NCI-H446 treated with DMSO at 0.1 percent for 48 hours (cell line): ENCODE measurements around the gene CD83.

Experiments used
- DNase-seq: peaks from one replicate; lab custom pipeline; 2025; lab: John Stamatoyannopoulos, UW

CD83 gene

DNA sequence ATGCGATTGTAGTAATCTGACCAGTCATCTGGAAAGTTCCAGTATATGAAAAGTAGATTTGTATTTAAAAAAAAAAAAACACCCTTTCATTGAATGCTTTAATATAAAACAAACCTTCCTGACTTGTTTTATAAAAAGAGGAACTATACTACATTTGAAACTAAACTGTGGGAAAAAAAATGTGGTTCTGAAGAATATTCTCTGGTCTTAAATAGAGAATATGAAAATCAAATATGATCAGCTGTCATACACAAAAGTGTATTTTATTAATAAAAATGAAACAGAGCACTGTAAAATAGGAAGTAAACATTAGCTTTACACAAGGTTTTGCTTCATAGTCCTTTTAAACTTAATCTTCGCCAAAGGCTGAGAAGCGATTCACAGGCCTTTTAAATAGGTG lies 25.3 kb upstream of the CD83 start:
- no peak for DNase-seq

DNA sequence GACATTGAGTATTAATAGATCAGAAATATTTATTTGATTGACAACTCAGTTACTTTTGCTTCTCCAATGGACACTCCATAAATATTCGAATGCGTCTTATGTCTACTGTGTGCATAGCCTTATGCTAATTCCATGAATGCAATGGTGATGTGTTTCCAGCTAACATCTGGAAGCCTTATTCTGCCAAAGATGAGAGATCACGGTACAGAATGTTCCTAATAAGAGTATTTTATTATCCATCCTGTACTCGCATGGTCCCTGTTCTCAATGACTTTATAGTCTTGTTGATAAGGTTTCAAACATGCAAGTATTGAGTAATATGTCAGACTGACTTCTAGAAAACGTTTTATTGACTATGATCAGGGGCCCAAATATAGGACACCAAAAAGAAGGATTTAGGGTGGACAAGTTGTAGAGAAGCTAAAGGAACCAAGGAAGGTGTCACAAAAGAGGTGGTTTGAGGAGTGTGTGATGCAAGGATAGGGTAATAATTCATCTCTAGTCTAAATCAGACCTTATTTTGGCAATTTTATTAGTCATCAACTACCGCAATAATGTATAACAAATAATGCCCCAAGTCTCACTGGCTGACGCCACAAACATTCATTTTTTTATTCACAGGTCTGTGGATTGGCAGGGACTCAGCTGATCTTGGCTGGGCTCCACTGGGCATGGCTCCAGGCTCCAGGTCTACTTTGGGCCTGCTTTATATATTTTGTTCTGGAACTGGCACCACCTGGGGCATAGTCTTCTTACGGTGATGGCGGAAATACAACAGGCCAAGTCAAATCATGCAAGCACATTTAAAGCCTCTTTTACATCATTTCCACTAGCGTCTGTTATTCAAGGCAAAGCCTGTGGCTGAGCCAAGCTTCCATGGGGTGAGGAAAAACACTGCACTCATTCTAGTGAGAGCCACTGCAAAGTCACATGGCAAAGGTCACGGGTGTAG lies 24.5 kb upstream of the CD83 start:
- peak; percentile 41 for DNase-seq

DNA sequence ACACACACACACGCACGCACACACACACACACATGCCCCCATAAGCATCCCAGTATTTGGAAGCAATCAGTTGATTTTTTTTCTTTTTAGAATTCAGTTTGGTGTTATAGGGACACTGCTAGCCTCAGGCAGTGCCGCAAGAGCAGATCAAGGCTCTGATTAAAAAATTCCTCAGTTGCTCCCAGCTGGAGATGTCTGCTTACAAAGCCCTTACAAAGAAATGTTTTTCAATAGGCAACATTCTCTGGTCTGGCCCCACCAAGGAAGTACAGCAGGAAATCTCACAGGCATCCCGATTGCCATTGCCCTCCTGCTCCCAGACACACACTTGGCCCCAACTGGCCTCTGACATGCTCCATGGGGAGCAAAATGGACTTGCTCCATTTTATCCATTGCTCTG lies 22.9 kb upstream of the CD83 start:
- DNase-seq = no peak

DNA sequence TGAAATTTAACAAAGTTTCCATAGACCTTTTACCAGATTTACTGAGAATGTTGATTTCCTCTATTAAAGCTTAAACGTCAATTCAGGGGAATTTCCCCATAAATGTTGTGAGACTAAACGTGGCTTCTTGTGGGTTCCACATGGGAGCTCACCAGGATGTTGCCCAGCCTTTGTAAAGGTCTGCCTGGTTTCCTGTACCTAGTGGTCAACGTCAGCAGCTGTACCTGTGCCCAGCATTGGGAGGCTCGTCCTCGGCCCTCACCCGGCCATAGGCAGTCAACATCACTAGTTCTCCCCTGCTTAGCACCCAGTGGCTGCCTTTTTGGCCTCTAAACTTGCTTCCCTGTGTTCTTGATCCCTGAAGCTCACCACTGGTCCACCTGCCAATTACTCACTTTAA lies 22.1 kb upstream of the CD83 start:
- DNase-seq = no peak

DNA sequence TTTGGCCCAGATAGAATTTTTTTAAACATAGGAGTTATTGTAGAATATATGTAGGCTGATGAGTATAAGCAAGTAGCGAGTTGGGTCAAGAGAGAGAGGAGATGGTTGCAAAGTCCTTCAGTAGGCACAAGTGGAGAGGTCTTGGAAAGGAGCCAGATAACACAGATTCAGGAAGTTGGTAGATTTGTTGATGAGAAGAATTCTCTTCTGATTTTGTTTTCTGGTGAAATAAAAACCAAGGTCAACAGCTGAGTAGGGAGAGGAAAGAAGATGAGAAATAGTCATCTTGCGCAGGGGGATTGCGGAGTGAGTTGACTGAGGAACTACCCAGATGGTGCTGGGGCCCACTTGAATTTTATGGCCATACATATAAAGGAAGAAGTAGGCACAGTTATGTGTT lies 17.4 kb upstream of the CD83 start:
- no peak for DNase-seq

DNA sequence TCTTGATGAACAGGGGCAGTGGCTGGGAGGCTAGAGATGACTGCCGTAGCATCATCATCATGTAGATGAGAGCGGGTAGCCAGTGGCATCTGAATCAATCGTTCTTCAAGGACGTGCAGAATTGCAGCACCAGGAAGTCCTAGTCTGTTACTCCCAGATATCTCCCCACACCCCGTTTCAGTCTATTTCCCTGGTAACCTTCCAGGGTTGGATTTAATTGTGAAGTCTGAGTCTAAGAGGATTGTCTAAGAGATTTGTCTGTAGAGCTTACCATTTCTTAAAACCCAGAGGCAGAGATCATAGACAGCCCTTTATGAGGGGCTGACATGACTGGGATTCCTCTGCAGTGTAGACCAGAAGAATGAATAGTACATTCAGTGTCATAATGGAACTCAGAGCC lies 16.6 kb upstream of the CD83 start:
- no peak for DNase-seq

DNA sequence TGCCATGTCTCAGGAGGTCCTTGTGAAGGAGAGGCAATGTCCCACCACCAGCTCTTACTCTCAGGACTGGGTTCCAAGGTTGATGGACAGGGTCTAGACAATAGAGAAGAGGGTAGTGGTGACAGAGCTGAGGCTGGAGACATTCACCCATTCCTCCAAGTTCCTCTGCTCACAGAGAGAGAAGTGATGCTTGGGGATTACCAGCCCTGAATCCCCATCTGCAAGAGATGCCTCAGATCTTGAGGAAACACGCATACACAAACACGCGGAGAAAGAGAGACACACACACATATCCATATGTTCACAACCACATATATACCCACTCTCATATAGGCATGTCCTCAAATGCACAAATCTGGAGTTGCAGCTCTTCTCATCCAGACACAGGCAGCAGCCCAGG lies 15.2 kb upstream of the CD83 start:
- no peak for DNase-seq

DNA sequence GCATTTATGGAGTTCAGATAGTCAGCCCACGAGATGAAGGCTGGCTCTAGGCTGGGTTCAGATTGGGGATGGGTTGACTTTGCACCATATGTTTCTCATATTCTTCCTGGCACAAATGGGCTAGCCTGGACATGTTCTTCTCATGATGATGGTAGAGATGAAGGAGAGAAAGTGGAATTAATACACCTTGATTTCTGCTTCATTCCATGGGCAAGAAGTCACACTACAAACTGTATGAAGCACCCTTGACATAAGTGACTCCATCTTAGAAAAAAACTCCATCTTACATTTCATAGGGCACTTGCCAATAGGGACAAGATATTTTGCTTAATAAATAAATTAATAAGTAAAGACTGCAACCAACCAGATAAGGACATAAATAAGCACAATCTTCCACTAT lies 12.0 kb upstream of the CD83 start:
- DNase-seq = no peak

DNA sequence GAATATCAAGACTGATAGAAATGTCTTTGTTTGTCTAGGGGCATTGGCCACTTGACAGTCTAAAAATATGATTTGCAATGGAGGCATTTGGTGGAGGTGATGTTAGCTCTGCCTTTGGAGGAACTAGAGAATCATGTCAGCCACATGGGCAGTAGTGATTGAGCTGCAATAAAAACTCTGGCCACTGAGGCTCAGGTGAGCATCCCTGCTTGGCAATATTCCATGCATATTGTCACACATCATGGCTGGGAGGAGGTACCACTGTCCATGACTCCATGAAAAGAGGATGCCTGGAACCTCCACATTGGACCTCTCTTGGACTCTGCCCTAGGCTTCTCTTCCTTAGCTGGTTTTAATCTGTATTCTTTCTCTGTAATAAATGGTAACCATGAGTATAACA lies 10.6 kb upstream of the CD83 start:
- DNase-seq = no peak

DNA sequence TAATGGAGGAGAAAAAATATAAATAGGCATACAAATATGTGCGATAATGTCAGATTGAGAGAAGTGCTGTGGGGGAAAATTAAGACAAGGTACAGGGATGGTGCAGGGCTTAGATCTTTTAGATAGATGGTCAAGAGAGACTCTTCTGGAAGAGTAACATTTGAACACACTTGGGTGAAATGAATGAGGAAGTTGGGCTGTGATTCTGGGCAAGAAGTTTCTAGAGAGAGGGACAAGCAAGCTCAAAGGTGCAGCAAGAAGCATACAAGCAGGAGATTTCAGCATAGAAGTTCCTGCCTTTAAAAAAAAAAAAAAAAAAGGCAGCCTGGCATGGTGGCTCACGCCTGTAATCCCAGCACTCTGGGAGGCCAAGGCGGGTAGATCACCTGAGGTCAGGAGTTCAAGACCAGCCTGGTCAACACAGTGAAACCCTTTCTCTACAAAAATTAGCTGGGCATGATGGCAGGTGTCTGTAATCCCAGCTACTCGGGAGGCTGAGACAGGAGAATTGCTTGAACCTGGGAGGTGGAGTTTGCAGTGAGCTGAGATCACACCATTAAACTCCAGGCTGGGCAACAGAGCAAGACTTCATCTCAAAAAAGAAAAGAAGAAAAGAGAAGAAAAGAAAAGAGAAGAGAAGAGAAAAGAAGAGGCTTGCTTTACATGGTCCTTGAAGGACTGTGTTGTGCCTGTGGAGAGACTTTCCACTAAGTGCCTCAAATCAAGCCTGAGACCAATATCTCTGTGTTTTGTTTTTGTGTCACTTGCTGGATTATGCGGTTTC lies 9.7 kb upstream of the CD83 start:
- DNase-seq = no peak

DNA sequence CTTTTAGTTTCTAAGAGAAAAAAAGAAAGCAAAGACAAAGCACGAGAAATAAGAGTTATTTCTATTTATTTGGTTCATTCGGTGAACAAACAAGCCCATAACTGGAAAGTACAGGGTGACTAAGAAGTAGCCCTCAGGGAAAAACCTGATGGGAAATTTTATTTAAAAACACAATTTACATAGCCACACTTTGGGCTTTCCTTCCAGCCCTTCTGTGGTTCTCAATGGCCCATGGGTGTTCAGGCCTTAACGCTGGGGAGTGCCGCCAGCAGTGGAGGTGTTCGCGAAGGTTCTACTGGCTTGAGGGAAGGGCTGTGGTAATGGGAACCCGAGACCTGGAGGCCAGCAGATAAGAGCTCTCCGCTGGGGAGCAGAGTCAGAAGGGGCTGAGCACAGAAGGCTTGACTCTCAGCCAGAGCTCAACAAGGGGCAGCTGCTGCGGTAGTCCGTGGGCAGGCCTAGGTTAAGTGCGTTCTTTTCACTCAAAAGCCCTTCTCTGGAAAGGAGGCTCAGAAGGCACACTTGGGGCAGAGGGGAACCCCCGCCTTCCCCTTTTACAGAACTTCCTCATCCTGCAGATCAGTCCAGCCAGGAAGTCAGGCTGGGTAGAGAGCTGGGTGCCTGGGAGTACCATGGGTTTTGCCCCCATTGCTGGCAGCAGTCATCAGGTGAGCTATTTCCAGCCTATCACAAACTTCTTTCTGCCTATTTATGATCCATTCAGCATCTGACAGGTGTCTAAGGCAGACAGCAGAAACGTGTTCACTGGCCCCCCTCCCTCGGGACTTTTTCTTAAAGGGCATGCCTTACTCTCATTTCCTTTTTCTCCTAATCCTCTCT lies 8.8 kb upstream of the CD83 start:
- DNase-seq = no peak

DNA sequence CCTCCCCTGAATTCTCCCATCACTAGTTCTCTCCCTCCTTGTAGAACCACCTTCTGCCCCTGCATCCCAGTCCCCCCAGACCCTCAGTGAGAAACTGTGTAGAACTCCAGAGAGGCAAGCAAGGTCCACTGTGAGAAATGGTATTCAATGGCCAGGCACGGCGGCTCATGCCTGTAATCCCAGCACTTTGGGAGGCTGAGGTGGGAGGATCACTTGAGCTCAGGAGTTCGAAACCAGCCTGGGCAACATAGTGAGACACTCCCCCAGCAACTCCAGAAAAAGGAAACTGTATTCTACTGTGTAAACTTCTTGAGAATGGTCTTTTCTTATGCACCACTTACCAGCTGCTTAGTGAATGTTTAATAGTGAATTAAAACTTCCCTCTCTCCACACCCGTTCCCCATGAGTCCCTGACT lies 8.2 kb upstream of the CD83 start:
- no peak for DNase-seq

DNA sequence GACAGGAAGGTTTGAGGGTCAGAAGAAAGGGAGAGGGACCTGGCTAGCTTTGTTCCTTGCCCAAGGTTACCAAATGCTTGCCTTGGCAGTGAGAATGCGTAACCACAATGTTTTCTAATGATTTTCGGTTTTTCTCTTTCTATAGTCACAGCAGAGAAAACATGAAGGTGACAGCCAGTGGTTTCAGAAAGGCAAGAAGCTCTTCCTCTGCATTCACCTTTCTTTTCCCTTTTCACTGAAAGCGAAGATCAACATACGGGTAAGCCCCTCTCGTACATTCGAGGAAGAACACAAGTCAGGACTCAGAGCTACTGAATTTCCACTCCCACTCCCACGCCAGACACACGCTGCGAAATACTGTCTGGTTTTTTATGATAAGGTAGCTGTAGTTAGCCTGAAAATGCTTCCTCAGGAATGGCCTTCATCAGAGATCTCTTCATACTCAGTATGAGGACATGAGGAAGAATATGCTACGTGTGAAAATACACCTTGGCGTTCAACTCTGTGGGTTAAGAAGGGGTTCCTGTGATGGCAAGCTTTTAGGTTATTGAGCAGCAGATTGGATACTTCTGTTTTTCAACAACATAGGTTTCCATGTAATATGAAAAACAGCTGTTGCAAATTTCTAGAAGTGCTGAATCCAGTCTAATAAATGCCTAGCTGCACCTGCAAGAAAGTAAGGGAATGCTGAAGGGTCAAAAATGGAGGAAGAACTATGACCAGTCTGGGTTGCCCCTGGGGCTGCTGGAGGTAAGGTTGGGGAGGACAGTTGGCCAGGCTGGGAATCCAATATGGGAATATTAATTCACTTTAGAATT lies 7.4 kb upstream of the CD83 start:
- no peak for DNase-seq

DNA sequence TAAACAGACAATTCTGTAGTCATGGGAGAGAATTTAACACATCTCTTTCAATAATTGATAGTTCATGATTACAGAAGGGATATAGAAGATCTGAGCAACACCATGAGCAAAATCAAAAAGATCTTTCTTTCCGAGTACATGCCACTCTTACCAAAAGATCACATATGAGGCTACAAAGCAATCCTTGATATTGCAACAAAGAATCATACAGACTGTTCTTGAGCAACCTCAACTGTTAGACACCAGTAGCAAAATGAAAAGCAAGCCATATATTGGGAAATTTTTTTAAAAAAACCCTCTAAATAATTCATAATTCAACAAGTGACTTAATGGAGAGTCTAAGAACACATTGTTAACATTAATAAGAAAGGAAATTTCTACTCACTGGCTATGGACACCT lies 3.6 kb upstream of the CD83 start:
- no peak for DNase-seq

DNA sequence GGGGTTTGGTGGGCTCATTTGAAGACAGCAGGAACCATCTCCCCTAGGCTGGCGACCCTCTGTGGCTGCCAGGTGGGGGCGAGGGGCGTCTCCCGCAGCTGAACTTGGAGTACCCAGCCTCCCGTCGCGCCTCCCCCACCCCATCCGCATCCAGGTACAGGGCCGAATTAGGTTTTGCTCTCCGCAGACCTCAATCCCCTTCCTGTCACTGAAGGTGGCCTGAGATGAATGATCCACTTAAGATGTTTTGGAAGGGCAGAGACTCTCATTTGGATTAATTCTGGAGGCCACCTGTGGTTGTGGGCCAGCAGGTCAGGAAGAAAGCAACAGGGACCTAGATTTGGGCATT lies 493 bp downstream of the CD83 start:
- DNase-seq = no peak

DNA sequence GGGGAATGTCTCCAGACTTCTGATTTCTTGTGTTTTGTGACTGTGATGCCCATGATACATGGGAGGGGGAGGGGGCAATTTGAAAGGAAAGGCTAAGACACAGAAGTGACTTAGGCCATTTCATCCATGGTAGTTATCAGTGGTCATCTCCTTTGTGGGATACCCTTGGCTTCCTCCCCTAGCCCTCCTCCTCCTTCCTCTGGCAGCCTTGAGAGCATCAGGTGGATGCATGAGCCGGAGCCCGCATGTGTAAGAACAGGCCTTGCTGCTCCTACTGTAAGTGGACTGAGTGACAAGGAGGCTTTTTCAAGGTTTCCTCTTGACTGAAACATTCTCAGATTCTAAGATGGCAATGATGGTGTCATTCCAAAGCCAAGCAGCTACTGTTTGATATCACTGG lies 874 bp downstream of the CD83 start:
- no peak for DNase-seq

DNA sequence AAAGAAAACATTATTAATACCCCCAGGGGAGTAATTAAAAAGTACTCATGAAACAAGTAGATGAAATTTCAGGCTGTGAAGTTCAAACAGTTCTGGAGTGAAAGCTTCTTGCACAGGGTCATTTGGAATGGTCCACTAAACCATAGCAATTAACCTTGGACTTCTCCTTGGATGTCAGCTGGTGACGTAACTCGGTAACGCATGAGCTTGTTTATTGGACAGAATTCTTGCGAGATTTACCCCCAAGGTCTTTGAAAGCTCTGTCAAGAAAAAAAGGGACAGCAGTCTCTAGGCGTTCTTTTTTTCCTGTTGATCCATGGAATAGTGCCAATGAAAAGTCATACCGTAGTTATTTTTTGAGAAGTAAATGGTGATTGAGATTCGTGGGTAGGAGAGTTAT lies 2.2 kb downstream of the CD83 start:
- DNase-seq = no peak

DNA sequence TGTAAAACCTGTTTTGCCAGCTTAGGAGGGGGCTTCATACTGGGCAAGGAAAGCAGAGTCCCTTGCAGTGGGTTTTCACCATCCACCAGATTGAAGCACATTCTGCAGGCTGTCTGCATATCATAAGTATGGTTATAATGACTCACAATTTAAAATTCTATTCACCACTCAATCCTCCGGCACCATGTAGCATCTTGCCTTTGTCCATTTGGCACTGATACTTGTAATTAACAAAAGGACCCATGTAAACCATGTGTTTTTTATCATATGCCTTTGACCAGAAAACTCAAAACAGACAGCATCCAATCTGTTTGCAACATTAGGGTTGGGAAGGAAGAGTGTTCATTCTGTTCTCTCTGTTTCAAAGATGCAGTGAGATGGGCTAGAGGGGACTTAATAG lies 3.0 kb downstream of the CD83 start:
- DNase-seq = no peak

DNA sequence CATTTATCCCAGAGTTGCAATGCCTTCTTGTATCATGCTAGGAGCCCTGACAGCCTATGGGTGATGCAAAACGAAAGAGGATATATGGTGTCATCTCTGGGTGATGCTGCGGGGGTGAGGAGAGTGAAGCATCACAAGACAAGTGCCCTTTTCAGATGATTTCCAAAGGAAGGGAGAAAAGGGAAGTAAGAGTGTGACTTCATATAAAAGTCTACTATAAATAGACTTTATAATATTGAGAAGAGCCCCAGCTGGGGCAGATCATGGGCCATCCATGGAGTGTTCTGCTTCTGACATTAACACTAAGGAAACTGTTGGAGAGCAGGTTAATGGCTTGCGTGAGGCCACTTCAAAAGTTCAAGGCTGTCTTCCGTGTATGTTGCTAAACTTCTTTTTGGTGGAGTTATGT lies 4.4 kb downstream of the CD83 start:
- no peak for DNase-seq

DNA sequence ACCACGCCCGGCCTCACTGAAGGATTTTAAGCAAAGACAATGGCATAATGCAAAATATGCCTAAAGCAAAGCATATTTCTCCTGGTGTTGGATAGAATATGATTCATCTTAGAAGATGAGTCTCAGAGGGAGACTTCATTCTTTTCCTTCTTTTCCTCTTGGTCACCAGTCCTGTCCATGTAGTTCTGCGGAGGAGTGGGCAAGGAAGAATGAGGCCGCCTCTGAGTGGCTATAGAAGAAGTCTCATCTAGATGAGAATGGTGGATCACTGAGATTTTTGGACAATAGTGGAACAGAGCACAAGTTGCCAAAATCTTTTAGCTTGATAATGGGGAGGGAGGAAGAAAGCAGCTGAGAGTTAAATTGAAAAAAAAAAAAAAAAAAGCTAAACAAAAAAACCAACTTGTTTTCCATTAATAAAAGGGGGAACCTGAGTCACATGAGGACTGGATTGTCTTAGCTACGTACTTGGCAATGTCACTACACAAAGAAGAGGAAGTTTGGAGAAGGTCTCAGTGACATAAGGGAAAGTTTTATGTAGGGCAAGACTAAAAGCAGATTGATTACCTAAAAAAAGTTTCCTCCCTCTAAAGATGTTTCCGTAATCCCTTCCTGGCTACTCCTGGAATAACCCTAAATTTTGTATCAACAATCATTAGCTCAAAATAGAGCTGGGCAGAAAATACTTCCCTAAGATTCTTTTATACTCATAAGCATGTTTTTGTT lies 6.0 kb downstream of the CD83 start:
- no peak for DNase-seq

DNA sequence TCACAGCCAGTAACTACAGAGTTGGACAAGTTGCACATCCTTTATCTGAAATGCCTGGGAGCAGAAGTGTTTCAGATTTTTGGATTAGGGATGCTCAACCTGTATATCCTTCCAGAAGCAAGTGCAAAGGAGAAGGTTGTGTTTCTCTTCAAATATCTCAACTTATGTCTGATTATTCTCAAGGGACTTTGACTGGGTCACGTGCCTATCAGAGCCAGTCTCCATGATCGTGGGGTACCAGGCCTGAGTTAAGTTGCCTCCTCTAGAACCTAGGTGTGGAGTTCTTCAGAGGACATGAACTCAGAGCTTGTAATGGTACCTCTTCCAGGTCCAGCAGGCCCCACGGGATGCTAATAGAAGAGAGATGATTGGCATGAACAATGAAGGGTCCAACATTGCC lies 7.8 kb downstream of the CD83 start:
- DNase-seq = no peak
